Peyer's patch (tissue), 4 donors: ENCODE data around the gene ARMC9. TPM values are rescaled to one million over a fixed set of nuclear protein-coding genes. Genes with fewer than 3 reads are reported as not detected.

ENCODE experiments used
- DNase-seq, 3 donors: peaks; one replicate each; pipeline ENCODE4 v3.0.0-alpha.2; 2017 to 2019
- H3K27ac ChIP-seq, 4 donors: fragments of 200-600 bp; sonication (generic); one replicate each; pipeline ENCODE4 v1.5.1; 2016 to 2019
- H3K27me3 ChIP-seq, 2 donors: fragments of 200-600 bp; sonication (generic); one replicate each; pipeline ENCODE4 v1.5.1; 2019
- H3K36me3 ChIP-seq, 3 donors: fragments of 200-600 bp; sonication (generic); one replicate each; pipeline ENCODE4 v1.5.1; 2016 to 2019
- H3K4me1 ChIP-seq, 4 donors: fragments of 200-600 bp; sonication (generic); one replicate each; pipeline ENCODE4 v1.5.1; 2016 to 2019
- H3K4me3 ChIP-seq, 4 donors: fragments of 200-600 bp; sonication (generic); 1 replicate in 3 of 4; 2 replicates in 1 of 4; pipeline ENCODE4 v1.5.1; 2016 to 2019; ENCODE audit warnings: mild to moderate bottlenecking in 1 of 4
- H3K9me3 ChIP-seq, 4 donors: fragments of 200-600 bp; sonication (generic); one replicate each; pipeline ENCODE4 v1.5.1; 2016 to 2019; ENCODE audit warnings: mild to moderate bottlenecking in 1 of 4
- CTCF ChIP-seq, 6 experiments: fragments of 450-650 bp in 4 of 6; fragments of 200-600 bp in 2 of 6; sonication (generic) in 1 of 6; IDR thresholded peaks; one replicate each; pipeline ENCODE4 v1.5.1; 2017 to 2019; ENCODE audit warnings: antibody characterized with exemption in 6 of 6, mild to moderate bottlenecking in 3 of 6, moderate library complexity in 1 of 6
- POLR2A ChIP-seq, 2 donors: fragments of 450-650 bp; IDR thresholded peaks; one replicate each; pipeline ENCODE4 v1.5.1; 2017; ENCODE audit warnings: antibody characterized with exemption in 2 of 2, mild to moderate bottlenecking in 2 of 2, moderate library complexity in 2 of 2
- total RNA-seq, 4 donors: library from RNA; depleted of rRNA; stranded (reverse); fragments of >200 nt; gene quantifications; one replicate each; pipeline ENCODE4 v1.1.0, GENCODE V29; 2016

The ARMC9 gene
- total RNA-seq, 4 donors from 2014 or later = 3.3 to 15.7 (median 10.5) TPM

- H3K27me3 ChIP-seq = no peaks in the 10 kb centered on the region
- TF ChIP-seq CTCF (IDR thresholded peaks at IDR 0.05) (no peak), POLR2A (IDR thresholded peaks at IDR 0.05) (no peak)
- H3K36me3 ChIP-seq = peaks cover 0 to 64% (median 0%) of the 10 kb centered on the region in 3 donors
These were observed 28.9 kb upstream of the ARMC9 start for GRCh38 chr2:231169488-231169887.

GRCh38 chr2:231170055-231170454, 28.4 kb upstream of the ARMC9 start:
- TF ChIP-seq POLR2A (IDR thresholded peaks at IDR 0.05) (no peak), CTCF (IDR thresholded peaks at IDR 0.05) (no peak)
- Histone ChIP-seq H3K36me3 (peaks cover 0 to 64% (median 0%) of the 10 kb centered on the region in 3 donors), H3K4me1 (no peaks in the 10 kb centered on the region), H3K9me3 (no peaks in the 10 kb centered on the region), H3K4me3 (no peak overlapping the region), H3K27me3 (no peaks in the 10 kb centered on the region), H3K27ac (no peak overlapping the region)
- no peak for DNase-seq

More at GRCh38 chr2:231169488-231169887, 28.9 kb upstream of the ARMC9 start:
- Histone ChIP-seq H3K27ac (no peak overlapping the region), H3K4me1 (no peaks in the 10 kb centered on the region), H3K9me3 (no peaks in the 10 kb centered on the region), H3K4me3 (no peak overlapping the region)
- DNase-seq = no peak

GRCh38 chr2:231172025-231172424, 26.4 kb upstream of the ARMC9 start:
- Histone ChIP-seq H3K27me3 (no peaks in the 10 kb centered on the region), H3K27ac (no peak overlapping the region), H3K4me1 (no peaks in the 10 kb centered on the region), H3K4me3 (no peak overlapping the region), H3K36me3 (peaks cover 0 to 45% (median 0%) of the 10 kb centered on the region in 3 donors), H3K9me3 (no peaks in the 10 kb centered on the region)
- no peak for DNase-seq
- TF ChIP-seq POLR2A (IDR thresholded peaks at IDR 0.05) (no peak), CTCF (IDR thresholded peaks at IDR 0.05) (no peak)

GRCh38 chr2:231174211-231174651, 24.2 kb upstream of the ARMC9 start:
- Histone ChIP-seq H3K27ac (no peak overlapping the region), H3K4me1 (no peaks in the 10 kb centered on the region), H3K4me3 (no peak overlapping the region), H3K27me3 (no peaks in the 10 kb centered on the region), H3K9me3 (no peaks in the 10 kb centered on the region), H3K36me3 (peaks cover 0 to 41% (median 0%) of the 10 kb centered on the region in 3 donors)
- DNase-seq = no peak
- TF ChIP-seq CTCF (IDR thresholded peaks at IDR 0.05) (no peak), POLR2A (IDR thresholded peaks at IDR 0.05) (no peak)

- no peak overlapping the region for H3K27ac ChIP-seq
- H3K4me3 ChIP-seq = no peak overlapping the region
- DNase-seq = no peak
- H3K27me3 ChIP-seq = no peaks in the 10 kb centered on the region
- TF ChIP-seq POLR2A (IDR thresholded peaks at IDR 0.05) = no peak
- TF ChIP-seq CTCF (IDR thresholded peaks at IDR 0.05) = no peak
- H3K9me3 ChIP-seq = no peaks in the 10 kb centered on the region
- no peaks in the 10 kb centered on the region for H3K4me1 ChIP-seq
- peaks cover 0 to 29% (median 0%) of the 10 kb centered on the region in 3 donors for H3K36me3 ChIP-seq
These were observed 22.4 kb upstream of the ARMC9 start for GRCh38 chr2:231176066-231176465.
